NB4 (cell line): ENCODE measurements around the gene DNAJA4.

Source experiments
- DNase-seq: peaks from one replicate; pipeline ENCODE4 v3.0.0; 2010; ENCODE audit warnings: low read depth
- H3K4me3 ChIP-seq: one replicate; pipeline ENCODE4 v1.5.1; 2011; ENCODE audit warnings: mild to moderate bottlenecking, low read depth, low read length, moderate library complexity
- CTCF ChIP-seq: IDR thresholded peaks from one replicate; pipeline ENCODE4 v1.5.1; 2012; ENCODE audit warnings: low read depth, low read length
- MAX ChIP-seq: IDR thresholded peaks from 2 replicates; pipeline ENCODE4 v1.6.1; 2011; ENCODE audit warnings: low read depth, low read length
- MYC ChIP-seq: IDR thresholded peaks from 2 replicates; pipeline ENCODE4 v1.6.1; 2011; ENCODE audit warnings: low read depth, low read length
- POLR2A ChIP-seq: IDR thresholded peaks from 2 replicates; pipeline ENCODE4 v1.6.1; 2011; ENCODE audit warnings: mild to moderate bottlenecking; ENCODE audit not compliant: insufficient read length; ENCODE audit errors: extremely low read depth

DNAJA4 gene

GRCh38 chr15:78302579-78303312, 38.4 kb downstream of the DNAJA4 start:
- TF ChIP-seq MYC, result peak; percentile 21; the same call in 1 of the 2 replicates
- TF ChIP-seq POLR2A, result no peak
- H3K4me3 ChIP-seq, result no peak overlapping the region
- DNase-seq, result peak; percentile 58

- TF ChIP-seq POLR2A (no peak), MAX (no peak), CTCF (no peak), MYC (no peak)
- no peak overlapping the region for H3K4me3 ChIP-seq
- DNase-seq, result no peak
Measured at GRCh38 chr15:78304216-78305066, 40.1 kb downstream of the DNAJA4 start.

- no peak for DNase-seq
- H3K4me3 ChIP-seq, result no peak overlapping the region
- TF ChIP-seq POLR2A (no peak), CTCF (no peak), MAX (no peak), MYC (no peak)
Measured at GRCh38 chr15:78306176-78306774, 41.9 kb downstream of the DNAJA4 start.

- TF ChIP-seq CTCF (no peak), POLR2A (no peak), MYC (no peak), MAX (no peak)
- H3K4me3 ChIP-seq, result no peak overlapping the region
- DNase-seq, result no peak
Measured at GRCh38 chr15:78307976-78308375, 43.6 kb downstream of the DNAJA4 start.

GRCh38 chr15:78308422-78309032, 44.2 kb downstream of the DNAJA4 start:
- TF ChIP-seq MYC, result no peak
- peak; percentile 86 for TF ChIP-seq CTCF
- no peak for TF ChIP-seq POLR2A
- TF ChIP-seq MAX, result no peak
- H3K4me3 ChIP-seq, result no peak overlapping the region
- peak; percentile 80 for DNase-seq
